K562 (cell line): ENCODE results near the gene KLHL33. TPM values are rescaled to one million over a fixed set of nuclear protein-coding genes. Genes with fewer than 3 reads are reported as not detected.

ENCODE experiments used
- ATF7 ChIP-seq: fragments of 450-650 bp; IDR thresholded peaks from 2 replicates; pipeline ENCODE4 v1.7.1; 2014; ENCODE audit warnings: mild to moderate bottlenecking, moderate library complexity
- BRCA1 ChIP-seq, 2 experiments: fragments of 450-650 bp in 1 of 2; sonication (generic) in 1 of 2; formaldehyde crosslinking in 1 of 2; IDR thresholded peaks; 2 replicates each; pipeline versions ENCODE4 v1.5.0 to v1.6.1; 2017 to 2020; ENCODE audit warnings: mild to moderate bottlenecking in 1 of 2, missing genetic modification reagents in 1 of 2
- FOS ChIP-seq: IDR thresholded peaks from 3 replicates; pipeline ENCODE4 v1.6.1; 2011; ENCODE audit not compliant: insufficient read length; ENCODE audit errors: extremely low read depth
- KLF6 ChIP-seq: fragments of 250-450 bp; sonication (Bioruptor Pico); IDR thresholded peaks from 2 replicates; pipeline ENCODE4 v1.4.0; 2020; ENCODE audit warnings: mild to moderate bottlenecking, moderate library complexity, borderline replicate concordance
- PBX2 ChIP-seq, 2 experiments: IDR thresholded peaks in 1 of 2; conservative IDR thresholded peaks in 1 of 2; 2 replicates each; pipeline ENCODE4 v1.6.1; 2016; ENCODE audit warnings: low read depth in 2 of 2, mild to moderate bottlenecking in 1 of 2, missing compliant biosample characterization in 1 of 2, missing genetic modification characterization in 1 of 2, moderate library complexity in 1 of 2
- RNF219 ChIP-seq: fragments of 250-450 bp; sonication (Bioruptor Pico); IDR thresholded peaks from 2 replicates; pipeline ENCODE4 v1.5.0; 2022; ENCODE audit warnings: mild to moderate bottlenecking
- SREBF2 ChIP-seq: sonication (generic); formaldehyde crosslinking; IDR thresholded peaks from 2 replicates; pipeline ENCODE4 v1.4.0; 2020; ENCODE audit warnings: mild to moderate bottlenecking, missing genetic modification reagents
- ZNF408 ChIP-seq: fragments of 250-450 bp; sonication (Bioruptor Pico); IDR thresholded peaks from 2 replicates; pipeline ENCODE4 v1.4.0; 2020; ENCODE audit warnings: low read depth, mild to moderate bottlenecking, moderate library complexity
- polyA plus RNA-seq, 8 experiments: library from polyadenylated mRNA; depleted of rRNA in 4 of 8; stranded (reverse) in 5 of 8; unstranded in 3 of 8; fragments of >200 nt; fragmentation: Nextera tagmentation in 2 of 8; fragmentation: Illumina TruSeq in 1 of 8; extraction: Ambion mirVana in 2 of 8; extraction: Trizol in 1 of 8; gene quantifications; 2 replicates each; pipeline versions ENCODE4 v1.2.1 to v1.2.3, GENCODE V29; 2011 to 2014; ENCODE audit warnings: inconsistent platforms in 1 of 8, missing spikeins in 1 of 8
- total RNA-seq, 7 experiments: library from RNA; depleted of rRNA in 6 of 7; stranded (reverse); fragments of >200 nt in 6 of 7; fragmentation: Illumina TruSeq in 2 of 7; extraction: Trizol in 2 of 7; gene quantifications; 2 replicates each; pipeline versions ENCODE4 v1.2.1 to v1.2.3, GENCODE V29; 2011 to 2021; ENCODE audit warnings: low replicate concordance in 1 of 7
- TF ChIP-seq, protein P1 (sequence below): fragments of 450-650 bp; formaldehyde crosslinking; IDR thresholded peaks from 2 replicates; pipeline ENCODE4 v1.4.0; 2020; ENCODE audit warnings: mild to moderate bottlenecking
- TF ChIP-seq, protein P2 (sequence below): fragments of 450-650 bp; IDR thresholded peaks from 2 replicates; pipeline ENCODE4 v1.6.1; 2016; ENCODE audit warnings: low read depth

Gene KLHL33
- total and polyA plus RNA-seq, 9 of the 15 experiments (the other 6 are each of a cell fraction or from before 2014, with no cell fraction given): 0.04 to 0.27 (median 0.13) TPM; not detected in 6

DNA sequence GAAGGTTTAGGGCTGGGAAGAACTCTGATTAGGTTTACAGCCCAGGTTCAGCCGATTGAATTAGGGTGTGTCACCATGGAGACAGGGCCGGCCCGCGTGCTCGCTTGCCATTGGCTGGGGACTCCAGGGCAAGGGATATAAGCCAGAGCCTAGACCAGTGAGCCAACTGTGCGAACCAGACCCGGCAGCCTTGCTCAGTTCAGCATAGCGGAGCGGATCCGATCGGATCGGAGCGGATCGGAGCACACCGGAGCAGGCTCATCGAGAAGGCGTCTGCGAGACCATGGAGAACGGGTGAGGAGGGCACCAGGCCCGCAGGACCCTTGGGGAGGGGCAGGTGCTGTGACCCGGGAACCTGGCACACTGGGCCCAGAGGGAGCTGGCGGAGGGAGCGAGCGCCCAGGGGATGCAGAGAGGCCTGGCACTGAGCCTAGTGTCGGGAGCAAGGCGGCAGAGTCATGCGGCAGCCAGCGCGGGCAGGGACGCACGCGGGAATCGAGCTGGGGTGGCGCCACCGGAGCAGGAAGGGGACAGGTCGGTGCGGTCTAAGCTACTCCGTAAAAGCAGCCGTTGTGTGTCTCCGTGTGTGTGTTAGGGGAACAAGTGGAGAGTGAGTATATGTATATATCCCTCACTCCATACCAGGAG lies 33.4 kb upstream of the KLHL33 start, which contains the start of gene PNP (continued):
- TF ChIP-seq PBX2 (CRISPR knock-in tag; IDR thresholded peaks at IDR 0.05; ENCODE audit: low read depth) (no peak), PBX2 (tag; conservative IDR thresholded peaks at IDR 0.05; ENCODE audit: low read depth) (no peak), SREBF2 (CRISPR knock-in tag) (0 out of 2 replicates have a peak, but pooled peaks have one; percentile 38), FOS (no peak), KLF6 (CRISPR knock-in tag) (no peak), BRCA1 (IDR thresholded peaks at IDR 0.05) (no peak), BRCA1 (CRISPR knock-in tag; IDR thresholded peaks at IDR 0.05) (0 out of 2 replicates have a peak, but pooled peaks have one; percentile 48), ATF7 (no peak; the same call in 1 of the 2 replicates), ZNF408 (CRISPR knock-in tag) (no peak), RNF219 (CRISPR knock-in tag) (no peak)
- TF ChIP-seq, protein P1, sequence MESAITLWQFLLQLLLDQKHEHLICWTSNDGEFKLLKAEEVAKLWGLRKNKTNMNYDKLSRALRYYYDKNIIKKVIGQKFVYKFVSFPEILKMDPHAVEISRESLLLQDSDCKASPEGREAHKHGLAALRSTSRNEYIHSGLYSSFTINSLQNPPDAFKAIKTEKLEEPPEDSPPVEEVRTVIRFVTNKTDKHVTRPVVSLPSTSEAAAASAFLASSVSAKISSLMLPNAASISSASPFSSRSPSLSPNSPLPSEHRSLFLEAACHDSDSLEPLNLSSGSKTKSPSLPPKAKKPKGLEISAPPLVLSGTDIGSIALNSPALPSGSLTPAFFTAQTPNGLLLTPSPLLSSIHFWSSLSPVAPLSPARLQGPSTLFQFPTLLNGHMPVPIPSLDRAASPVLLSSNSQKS (CRISPR knock-in tag): no peak
- TF ChIP-seq, protein P2, sequence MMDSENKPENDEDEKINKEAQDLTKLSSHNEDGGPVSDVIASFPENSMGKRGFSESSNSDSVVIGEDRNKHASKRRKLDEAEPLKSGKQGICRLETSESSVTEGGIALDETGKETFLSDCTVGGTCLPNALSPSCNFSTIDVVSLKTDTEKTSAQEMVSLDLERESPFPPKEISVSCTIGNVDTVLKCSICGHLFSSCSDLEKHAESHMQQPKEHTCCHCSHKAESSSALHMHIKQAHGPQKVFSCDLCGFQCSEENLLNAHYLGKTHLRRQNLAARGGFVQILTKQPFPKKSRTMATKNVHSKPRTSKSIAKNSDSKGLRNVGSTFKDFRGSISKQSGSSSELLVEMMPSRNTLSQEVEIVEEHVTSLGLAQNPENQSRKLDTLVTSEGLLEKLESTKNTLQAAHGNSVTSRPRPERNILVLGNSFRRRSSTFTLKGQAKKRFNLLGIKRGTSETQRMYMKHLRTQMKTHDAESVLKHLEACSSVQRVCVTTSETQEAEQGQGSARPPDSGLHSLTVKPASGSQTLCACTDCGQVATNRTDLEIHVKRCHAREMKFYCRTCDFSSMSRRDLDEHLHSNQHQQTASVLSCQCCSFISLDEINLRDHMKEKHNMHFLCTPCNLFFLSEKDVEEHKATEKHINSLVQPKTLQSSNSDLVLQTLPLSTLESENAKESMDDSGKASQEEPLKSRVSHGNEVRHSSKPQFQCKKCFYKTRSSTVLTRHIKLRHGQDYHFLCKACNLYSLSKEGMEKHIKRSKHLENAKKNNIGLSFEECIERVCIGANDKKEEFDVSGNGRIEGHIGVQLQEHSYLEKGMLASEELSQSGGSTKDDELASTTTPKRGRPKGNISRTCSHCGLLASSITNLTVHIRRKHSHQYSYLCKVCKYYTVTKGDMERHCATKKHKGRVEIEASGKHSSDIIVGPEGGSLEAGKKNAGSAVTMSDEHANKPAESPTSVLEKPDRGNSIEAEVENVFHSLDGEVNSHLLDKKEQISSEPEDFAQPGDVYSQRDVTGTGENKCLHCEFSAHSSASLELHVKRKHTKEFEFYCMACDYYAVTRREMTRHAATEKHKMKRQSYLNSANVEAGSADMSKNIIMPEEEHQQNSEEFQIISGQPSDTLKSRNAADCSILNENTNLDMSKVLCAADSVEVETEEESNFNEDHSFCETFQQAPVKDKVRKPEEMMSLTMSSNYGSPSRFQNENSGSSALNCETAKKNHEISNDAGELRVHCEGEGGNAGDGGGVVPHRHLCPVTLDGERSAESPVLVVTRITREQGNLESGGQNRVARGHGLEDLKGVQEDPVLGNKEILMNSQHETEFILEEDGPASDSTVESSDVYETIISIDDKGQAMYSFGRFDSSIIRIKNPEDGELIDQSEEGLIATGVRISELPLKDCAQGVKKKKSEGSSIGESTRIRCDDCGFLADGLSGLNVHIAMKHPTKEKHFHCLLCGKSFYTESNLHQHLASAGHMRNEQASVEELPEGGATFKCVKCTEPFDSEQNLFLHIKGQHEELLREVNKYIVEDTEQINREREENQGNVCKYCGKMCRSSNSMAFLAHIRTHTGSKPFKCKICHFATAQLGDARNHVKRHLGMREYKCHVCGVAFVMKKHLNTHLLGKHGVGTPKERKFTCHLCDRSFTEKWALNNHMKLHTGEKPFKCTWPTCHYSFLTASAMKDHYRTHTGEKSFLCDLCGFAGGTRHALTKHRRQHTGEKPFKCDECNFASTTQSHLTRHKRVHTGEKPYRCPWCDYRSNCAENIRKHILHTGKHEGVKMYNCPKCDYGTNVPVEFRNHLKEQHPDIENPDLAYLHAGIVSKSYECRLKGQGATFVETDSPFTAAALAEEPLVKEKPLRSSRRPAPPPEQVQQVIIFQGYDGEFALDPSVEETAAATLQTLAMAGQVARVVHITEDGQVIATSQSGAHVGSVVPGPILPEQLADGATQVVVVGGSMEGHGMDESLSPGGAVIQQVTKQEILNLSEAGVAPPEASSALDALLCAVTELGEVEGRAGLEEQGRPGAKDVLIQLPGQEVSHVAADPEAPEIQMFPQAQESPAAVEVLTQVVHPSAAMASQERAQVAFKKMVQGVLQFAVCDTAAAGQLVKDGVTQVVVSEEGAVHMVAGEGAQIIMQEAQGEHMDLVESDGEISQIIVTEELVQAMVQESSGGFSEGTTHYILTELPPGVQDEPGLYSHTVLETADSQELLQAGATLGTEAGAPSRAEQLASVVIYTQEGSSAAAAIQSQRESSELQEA: no peak
